GM19193 (cell line): ENCODE data around the gene TRIM59.

Experiments used
- POLR2A ChIP-seq: IDR thresholded peaks from 4 replicates; pipeline ENCODE4 v1.6.1; 2011; ENCODE audit not compliant: insufficient read depth, insufficient read length; ENCODE audit errors: extremely low read depth

TRIM59 gene

DNA sequence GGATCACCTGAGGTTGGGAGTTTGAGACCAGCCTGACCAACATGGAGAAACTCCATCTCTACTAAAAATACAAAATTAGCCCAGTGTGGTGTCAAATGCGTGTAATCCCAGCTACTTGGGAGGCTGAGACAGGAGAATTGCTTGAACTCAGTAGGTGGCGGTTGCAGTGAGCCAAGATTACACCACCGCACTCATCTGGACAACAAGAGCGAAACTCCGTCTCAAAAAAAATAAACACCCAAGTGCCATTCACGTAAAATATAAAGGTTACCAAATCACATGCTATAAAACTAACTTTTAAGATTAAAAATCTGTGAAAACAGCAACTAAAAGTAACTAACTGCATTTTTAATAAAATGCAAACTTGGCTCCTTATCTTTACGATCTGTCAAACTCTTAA lies 8.9 kb downstream of the TRIM59 start:
- no peak for TF ChIP-seq POLR2A

DNA sequence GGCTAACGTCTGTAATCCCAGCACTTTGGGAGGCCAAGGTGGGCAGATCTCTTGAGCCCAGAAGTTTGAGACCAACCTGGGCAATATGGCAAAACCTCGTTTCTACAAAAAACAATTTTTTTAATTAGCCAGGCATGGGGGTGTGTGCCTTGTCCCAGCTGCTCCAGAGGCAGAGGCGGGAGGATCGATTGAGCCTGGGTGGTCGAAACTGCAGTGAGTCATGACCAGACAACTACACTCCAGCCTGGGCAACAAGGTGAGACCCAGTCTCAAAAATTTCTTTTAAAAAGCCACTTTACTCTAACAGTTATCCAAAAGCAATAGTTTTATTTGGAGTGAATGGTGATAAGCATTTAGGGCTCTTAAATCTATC lies 12.5 kb downstream of the TRIM59 start:
- TF ChIP-seq POLR2A, result no peak

DNA sequence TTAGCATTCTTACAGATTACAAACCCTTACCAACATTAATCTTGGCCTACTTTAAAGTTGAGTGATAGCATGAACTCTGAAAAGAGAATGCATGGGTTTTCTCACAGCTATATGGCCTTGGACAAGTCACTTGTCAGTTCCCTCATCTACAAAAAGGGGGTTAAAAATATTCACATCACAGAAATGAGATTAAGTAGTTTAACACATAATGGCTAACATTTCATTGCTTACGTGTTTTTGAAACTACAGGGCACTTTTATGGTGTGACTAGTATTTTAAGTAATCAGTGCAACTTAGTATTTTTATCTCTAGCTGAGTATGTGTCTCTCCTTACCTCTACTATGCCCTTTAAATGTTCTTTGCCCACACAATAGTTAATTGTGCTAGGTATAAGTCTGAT lies 13.8 kb downstream of the TRIM59 start:
- TF ChIP-seq POLR2A, result no peak

DNA sequence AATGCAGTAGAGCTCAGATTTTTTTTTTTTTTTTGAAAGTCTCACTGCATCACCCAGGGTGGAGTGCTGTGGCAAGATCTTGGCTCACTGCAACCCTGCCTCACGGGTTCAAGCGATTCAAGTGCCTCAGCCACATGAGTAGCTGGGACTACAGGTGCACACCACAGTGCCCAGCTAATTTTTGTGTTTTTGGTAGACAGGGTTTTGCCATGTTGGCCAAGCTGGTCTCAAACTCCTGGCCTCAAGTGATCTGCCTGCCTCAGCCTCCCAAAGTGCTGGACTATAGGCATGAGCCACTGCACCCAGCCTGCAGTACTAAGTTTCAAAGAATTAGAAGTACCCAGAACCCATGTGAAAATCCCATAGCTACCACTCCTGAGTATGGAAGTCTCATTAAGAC lies 14.5 kb downstream of the TRIM59 start:
- TF ChIP-seq POLR2A, result no peak

DNA sequence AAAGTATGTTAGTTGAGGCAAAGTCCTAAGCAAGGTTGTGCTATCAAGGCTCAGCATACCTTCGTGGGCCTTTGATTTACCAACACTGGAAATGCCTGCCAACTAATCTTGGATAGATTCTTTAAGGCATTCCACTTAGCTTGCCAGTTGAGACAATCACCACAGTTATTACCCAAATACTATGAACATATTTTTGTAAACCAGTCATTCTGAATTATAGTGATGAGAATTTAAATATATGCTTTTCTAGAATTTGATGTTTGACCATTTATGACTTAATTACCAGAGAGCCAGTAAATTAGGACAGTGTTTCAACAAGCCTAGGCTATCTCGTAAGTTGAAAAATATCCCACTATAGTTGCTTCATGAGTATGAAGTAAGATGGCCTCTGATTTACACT lies 15.5 kb downstream of the TRIM59 start:
- TF ChIP-seq POLR2A, result no peak

DNA sequence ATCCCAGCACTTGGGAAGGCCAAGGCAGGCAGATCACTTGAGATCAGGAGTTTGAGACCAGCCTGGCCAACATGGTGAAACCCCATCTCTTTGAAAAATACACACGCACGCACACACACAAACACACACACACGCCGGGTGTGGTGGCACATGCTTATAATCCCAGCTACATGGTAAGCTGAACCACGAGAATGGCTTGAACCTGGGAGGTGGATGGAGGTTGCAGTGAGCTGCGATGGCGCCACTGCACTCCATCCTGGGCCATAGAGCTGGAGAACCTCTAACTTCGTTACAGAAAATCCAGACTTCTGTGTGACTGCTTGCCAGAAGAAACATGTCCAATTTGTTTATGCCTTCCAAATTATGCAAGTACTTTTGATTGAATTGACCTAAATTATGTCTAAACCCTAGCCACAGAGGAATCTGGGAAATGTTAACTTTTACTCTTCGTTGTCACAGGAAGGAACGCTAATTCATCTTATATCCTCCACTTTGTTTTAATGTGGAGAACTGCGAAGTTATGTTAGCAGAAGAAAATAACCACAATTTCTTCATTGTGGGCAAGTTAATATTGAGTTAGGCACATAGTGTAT lies 21.7 kb downstream of the TRIM59 start:
- TF ChIP-seq POLR2A, result no peak

DNA sequence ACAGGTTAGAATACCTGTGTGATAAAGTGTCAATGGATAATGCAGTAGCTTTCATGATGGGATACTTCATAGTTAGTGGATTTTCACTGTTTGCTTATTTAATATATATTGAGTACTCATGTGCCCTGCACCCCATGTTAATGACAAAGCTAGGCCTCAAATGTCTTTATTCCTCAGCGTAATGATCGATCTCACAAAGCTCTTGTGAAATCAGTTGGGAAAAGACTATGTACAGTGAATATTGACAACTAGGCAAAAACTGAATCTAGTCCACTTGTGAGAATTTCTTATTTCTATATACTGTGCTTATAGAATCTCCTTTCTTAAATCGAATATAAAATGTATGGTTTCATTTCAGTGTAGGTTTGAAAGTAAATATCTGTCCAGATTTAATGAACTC lies 32.3 kb downstream of the TRIM59 start:
- no peak for TF ChIP-seq POLR2A

DNA sequence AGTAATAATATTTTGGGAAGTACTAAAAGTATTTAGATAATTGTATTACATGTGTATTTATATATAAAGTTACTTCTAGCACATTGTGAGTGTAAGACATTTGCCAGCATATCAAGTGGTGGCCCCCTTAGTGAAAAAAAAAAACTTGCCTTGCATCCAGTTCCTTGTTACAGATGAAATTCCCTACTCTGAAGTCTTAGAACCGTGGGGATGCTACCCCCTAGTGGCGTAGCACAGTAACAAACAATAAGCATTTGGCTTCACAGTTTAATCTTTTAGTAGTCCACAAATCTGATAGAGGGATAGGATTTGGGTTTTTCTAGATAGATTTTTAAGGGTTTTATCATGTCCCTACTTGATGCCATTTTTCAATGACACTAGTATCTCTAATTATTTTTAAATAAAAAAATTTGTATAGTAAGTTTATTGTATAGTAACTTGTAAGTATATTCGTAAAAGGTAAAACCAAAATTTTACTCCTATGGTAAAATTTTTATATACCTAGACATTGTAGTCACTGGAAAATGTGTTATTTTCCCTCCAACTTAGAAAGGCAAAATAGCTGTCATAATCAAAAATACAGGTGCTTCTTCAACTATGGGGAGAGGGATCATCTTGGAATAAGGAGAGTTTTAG lies 35.9 kb downstream of the TRIM59 start:
- TF ChIP-seq POLR2A, result no peak

DNA sequence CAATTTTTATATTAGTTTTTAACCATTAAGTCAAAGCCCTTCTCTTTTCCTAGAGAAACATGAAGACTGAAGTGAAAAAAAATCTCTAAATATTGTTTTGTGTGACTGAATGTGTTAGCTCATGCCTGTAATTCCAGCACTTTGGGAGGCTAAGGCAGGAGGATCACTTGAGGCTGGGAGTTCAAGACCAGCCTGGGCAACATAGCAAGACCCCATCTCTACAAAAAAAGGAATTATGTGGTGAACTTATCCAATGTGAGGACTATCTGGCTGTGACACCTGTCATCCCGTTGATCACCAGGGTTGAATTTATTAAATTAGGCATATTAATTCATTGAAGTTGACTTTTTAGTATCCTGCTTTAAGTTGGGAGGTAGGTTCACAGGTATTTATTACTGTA lies 37.1 kb downstream of the TRIM59 start:
- no peak for TF ChIP-seq POLR2A

DNA sequence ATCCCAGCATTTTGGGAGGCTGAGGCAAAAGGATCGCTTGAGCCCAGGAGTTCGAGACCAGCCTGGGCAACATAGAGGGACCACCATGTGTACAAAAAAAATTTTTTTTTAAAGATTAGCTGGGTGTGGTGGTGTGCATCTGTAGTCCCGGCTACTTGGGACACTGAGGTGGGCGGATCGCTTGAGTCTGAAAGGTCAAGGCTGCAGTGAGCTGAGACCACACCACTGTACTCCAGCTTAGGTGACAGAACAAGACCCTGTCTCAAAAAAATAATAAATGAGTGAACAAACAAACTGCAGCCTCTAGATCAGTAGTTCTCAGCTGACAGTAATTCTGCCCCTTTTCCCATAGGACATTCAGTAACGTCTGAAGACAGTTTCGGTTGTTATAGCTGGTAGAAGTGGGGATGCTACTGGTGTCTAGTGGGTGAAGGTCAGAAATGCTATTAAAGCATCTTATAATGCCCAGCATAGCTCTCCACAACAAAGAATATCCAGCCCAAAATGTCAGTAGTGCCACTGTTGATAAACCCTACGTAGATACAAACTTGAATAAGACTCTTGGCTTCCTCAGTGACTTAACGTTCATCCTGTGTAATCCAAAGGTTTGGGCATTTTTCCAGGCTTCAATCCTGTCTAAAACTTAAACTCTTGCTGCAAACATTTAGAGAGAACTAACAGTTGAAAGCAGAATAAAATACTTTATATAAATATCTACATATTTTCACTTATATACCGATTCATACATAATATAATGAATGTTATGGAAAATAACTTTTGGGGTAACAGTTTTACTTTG lies 39.6 kb downstream of the TRIM59 start:
- no peak for TF ChIP-seq POLR2A

GRCh38 chr3:160403796-160404470 lies 45.7 kb downstream of the TRIM59 start:
- no peak for TF ChIP-seq POLR2A

DNA sequence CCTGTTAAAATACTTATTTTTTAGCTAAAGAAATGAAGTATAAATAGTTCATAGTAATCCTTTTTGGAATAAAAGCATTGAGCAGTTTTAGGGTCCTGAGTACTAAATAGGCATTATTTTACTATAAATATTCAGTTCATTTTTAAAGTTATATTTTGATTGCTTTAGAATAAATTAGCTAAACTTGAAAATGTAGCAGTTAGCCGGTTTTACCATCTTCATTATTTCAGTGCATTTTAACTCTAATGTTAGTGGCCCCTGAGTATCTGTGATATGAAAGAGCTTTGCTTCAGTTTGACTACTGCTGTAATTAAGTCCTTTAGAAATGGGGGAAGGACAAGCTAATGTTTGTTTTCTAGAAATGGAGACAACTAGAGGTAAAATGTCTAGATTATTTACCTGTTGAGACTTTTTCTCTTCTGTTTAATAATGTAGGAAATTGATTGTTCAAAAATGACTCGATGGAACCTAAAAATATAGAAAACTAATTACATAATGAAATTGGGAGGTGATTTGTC lies 46.5 kb downstream of the TRIM59 start:
- TF ChIP-seq POLR2A, result no peak

- TF ChIP-seq POLR2A, result no peak
Observed at GRCh38 chr3:160402221-160403027, 47.2 kb downstream of the TRIM59 start.

GRCh38 chr3:160401291-160402095 lies 48.1 kb downstream of the TRIM59 start:
- no peak for TF ChIP-seq POLR2A
